Osteocyte (in vitro differentiated cells): ENCODE results near the gene WNT7B. TPM values are rescaled to one million over a fixed set of nuclear protein-coding genes. Genes with fewer than 3 reads are reported as not detected.

Source experiments
- DNase-seq: peaks from one replicate; pipeline ENCODE4 v3.0.0; 2021; ENCODE audit warnings: mixed read lengths; ENCODE audit not compliant: unreplicated experiment; ENCODE audit errors: extremely low spot score
- H3K27ac Mint-ChIP-seq: one replicate; pipeline ENCODE4 v1.8.0; 2021; ENCODE audit warnings: mild to moderate bottlenecking, mixed read lengths; ENCODE audit not compliant: unreplicated experiment
- H3K27me3 Mint-ChIP-seq: one replicate; pipeline ENCODE4 v1.8.0; 2021; ENCODE audit warnings: mixed read lengths; ENCODE audit not compliant: unreplicated experiment
- H3K36me3 Mint-ChIP-seq: one replicate; pipeline ENCODE4 v1.8.0; 2021; ENCODE audit warnings: mixed read lengths; ENCODE audit not compliant: unreplicated experiment
- H3K4me1 Mint-ChIP-seq: one replicate; pipeline ENCODE4 v1.8.0; 2021; ENCODE audit warnings: mixed read lengths; ENCODE audit not compliant: unreplicated experiment
- H3K4me3 Mint-ChIP-seq: one replicate; pipeline ENCODE4 v1.8.0; 2021; ENCODE audit warnings: mild to moderate bottlenecking, moderate library complexity, mixed read lengths; ENCODE audit not compliant: unreplicated experiment
- H3K9me3 Mint-ChIP-seq: one replicate; pipeline ENCODE4 v1.8.0; 2021; ENCODE audit warnings: mixed read lengths; ENCODE audit not compliant: unreplicated experiment
- CTCF ChIP-seq: fragments of 200-600 bp; sonication (generic); IDR thresholded peaks from 2 replicates; pipeline ENCODE4 v1.5.0; 2021; ENCODE audit warnings: antibody characterized with exemption, mild to moderate bottlenecking, moderate library complexity
- total RNA-seq: library from RNA; stranded (reverse); gene quantifications from 2 replicates; pipeline ENCODE4 v1.2.1, GENCODE V29; 2021

WNT7B gene
- total RNA-seq, 1 donor from 2014 or later: 2.3 TPM

- TF ChIP-seq CTCF: no peak
- no peaks in the 10 kb centered on the region for H3K36me3 Mint-ChIP-seq
- DNase-seq: no peak
- H3K9me3 Mint-ChIP-seq: no peaks in the 10 kb centered on the region
- H3K4me3 Mint-ChIP-seq: no peak overlapping the region
- H3K4me1 Mint-ChIP-seq: no peaks in the 10 kb centered on the region
- peaks cover 14% of the 10 kb centered on the region for H3K27me3 Mint-ChIP-seq
- H3K27ac Mint-ChIP-seq: no peak overlapping the region
Measured at GRCh38 chr22:45895436-45896152, 81.4 kb downstream of the WNT7B start.

- no peak overlapping the region for H3K4me3 Mint-ChIP-seq
- no peak for TF ChIP-seq CTCF
- H3K27ac Mint-ChIP-seq: no peak overlapping the region
- peaks cover 2% of the 10 kb centered on the region for H3K27me3 Mint-ChIP-seq
- no peaks in the 10 kb centered on the region for H3K4me1 Mint-ChIP-seq
- H3K9me3 Mint-ChIP-seq: no peaks in the 10 kb centered on the region
- H3K36me3 Mint-ChIP-seq: no peaks in the 10 kb centered on the region
- DNase-seq: no peak
Measured at GRCh38 chr22:45893516-45893915, 83.4 kb downstream of the WNT7B start.

- Mint-ChIP-seq H3K27me3 (peaks cover 2% of the 10 kb centered on the region), H3K9me3 (no peaks in the 10 kb centered on the region), H3K4me3 (no peak overlapping the region), H3K36me3 (no peaks in the 10 kb centered on the region), H3K4me1 (no peaks in the 10 kb centered on the region), H3K27ac (no peak overlapping the region)
- no peak for DNase-seq
- no peak for TF ChIP-seq CTCF
Measured at GRCh38 chr22:45892681-45893461, 84.1 kb downstream of the WNT7B start.

DNA sequence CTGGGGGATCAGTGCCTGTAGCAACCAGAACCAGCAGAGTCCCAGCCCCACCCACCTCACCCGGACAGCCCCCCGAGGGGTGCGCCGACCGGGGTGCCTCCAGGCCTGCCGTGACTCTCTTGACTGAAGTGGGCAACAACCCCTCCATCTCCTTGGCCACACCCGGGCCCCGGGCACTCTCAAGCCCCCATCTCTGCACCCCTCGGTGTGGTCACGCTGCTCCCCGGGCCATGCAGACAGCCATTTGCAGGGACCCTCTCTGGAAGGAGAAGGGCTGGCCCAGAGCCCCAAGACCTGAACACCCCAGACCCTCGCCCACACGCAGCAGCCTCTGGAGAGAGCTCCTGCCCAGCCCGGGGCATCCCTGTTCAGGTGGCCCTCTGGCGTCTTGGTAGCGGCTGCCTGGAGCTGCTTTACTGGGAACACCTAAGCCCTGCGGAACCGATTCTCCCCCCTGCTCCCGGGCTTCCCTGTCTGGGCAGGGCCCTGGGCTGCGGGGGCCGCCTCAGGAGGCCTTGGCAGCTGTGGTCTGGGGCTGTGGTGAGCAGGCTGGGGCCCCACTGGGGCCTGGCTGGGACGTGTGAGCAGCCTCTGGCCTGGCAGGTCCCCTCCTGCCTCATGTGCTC is 84.9 kb downstream of the WNT7B start:
- peaks cover under 1% of the 10 kb centered on the region for H3K27me3 Mint-ChIP-seq
- no peaks in the 10 kb centered on the region for H3K4me1 Mint-ChIP-seq
- H3K36me3 Mint-ChIP-seq: no peaks in the 10 kb centered on the region
- TF ChIP-seq CTCF: no peak
- no peak overlapping the region for H3K27ac Mint-ChIP-seq
- no peaks in the 10 kb centered on the region for H3K9me3 Mint-ChIP-seq
- H3K4me3 Mint-ChIP-seq: no peak overlapping the region
- DNase-seq: no peak

GRCh38 chr22:45891471-45891995 is 85.4 kb downstream of the WNT7B start:
- H3K27me3 Mint-ChIP-seq: no peaks in the 10 kb centered on the region
- no peak overlapping the region for H3K4me3 Mint-ChIP-seq
- H3K9me3 Mint-ChIP-seq: no peaks in the 10 kb centered on the region
- H3K27ac Mint-ChIP-seq: no peak overlapping the region
- TF ChIP-seq CTCF: no peak
- no peak for DNase-seq
- H3K4me1 Mint-ChIP-seq: no peaks in the 10 kb centered on the region
- no peaks in the 10 kb centered on the region for H3K36me3 Mint-ChIP-seq
